Heart right ventricle (tissue), 16 donors: ENCODE measurements around the gene TRMT5. TPM values are rescaled to one million over a fixed set of nuclear protein-coding genes. Genes with fewer than 3 reads are reported as not detected.

Source experiments
- ATAC-seq, 8 donors: fragments of 200-7000 bp; cut with Tn5 transposase; one replicate each; pipeline ENCODE4 v1.9.1; 2020; ENCODE audit warnings: mild to moderate bottlenecking in 8 of 8, moderate library complexity in 8 of 8, moderate number of reproducible peaks in 1 of 8
- DNase-seq, 2 donors: peaks; one replicate each; pipeline ENCODE4 v3.0.0-alpha.2; 2020
- H3K27ac ChIP-seq, 10 donors: fragments of 200-600 bp; sonication (generic) in 2 of 10; one replicate each; pipeline versions ENCODE4 v1.5.0 to v1.8.0; 2020 to 2022; ENCODE audit warnings: mild to moderate bottlenecking in 3 of 10
- H3K27me3 ChIP-seq, 7 donors: fragments of 200-600 bp; one replicate each; pipeline ENCODE4 v1.8.0; 2021 to 2022; ENCODE audit warnings: mild to moderate bottlenecking in 2 of 7
- H3K36me3 ChIP-seq, 9 donors: fragments of 200-600 bp; sonication (generic) in 1 of 9; one replicate each; pipeline versions ENCODE4 v1.5.0 to v1.8.0; 2020 to 2022; ENCODE audit warnings: mild to moderate bottlenecking in 2 of 9
- H3K4me1 ChIP-seq, 9 donors: fragments of 200-600 bp; sonication (generic) in 1 of 9; one replicate each; pipeline versions ENCODE4 v1.5.0 to v1.8.0; 2020 to 2022; ENCODE audit warnings: mild to moderate bottlenecking in 4 of 9
- H3K4me3 ChIP-seq, 10 donors: fragments of 200-600 bp; sonication (generic) in 2 of 10; one replicate each; pipeline versions ENCODE4 v1.5.0 to v1.8.0; 2020 to 2022; ENCODE audit warnings: mild to moderate bottlenecking in 7 of 10, moderate library complexity in 2 of 10
- H3K9me3 ChIP-seq, 11 donors: fragments of 200-600 bp in 10 of 11; sonication (generic) in 2 of 11; one replicate each; pipeline versions ENCODE4 v1.5.0 to v1.8.0; 2013 to 2022; ENCODE audit warnings: mild to moderate bottlenecking in 2 of 11, control low read depth in 1 of 11, moderate library complexity in 1 of 11
- CTCF ChIP-seq, 9 donors: fragments of 200-600 bp; sonication (generic) in 2 of 9; IDR thresholded peaks; one replicate each; pipeline versions ENCODE4 v1.5.0 to v1.8.0; 2021 to 2022; ENCODE audit warnings: antibody characterized with exemption in 9 of 9, mild to moderate bottlenecking in 5 of 9, moderate library complexity in 1 of 9
- WGBS, 2 donors: extraction: QIAGEN DNeasy Blood & Tissue Kit; methylation state at CpG; one replicate each; pipeline ENCODE4 v1.1.7; 2013; ENCODE audit warnings: inconsistent platforms in 1 of 2; 5-methylcytosine and 5-hydroxymethylcytosine counted together
- intact Hi-C, 10 donors: fragments of 100-400 bp; cut with DNase I; formaldehyde crosslinking; loops; one replicate each; pipeline versions ENCODE4 v1.11.1 to v1.14.2; 2022
- polyA plus RNA-seq, 2 donors: library from polyadenylated mRNA; stranded (reverse); fragments of 200-250 nt; gene quantifications; one replicate each; pipeline ENCODE4 v1.2.3, GENCODE V29; 2013
- total RNA-seq, 10 donors: library from RNA; stranded (reverse); fragmentation: NEBNext Ultra II Directional in 3 of 10; extraction: Animal tissue kit (Norgen Biotek cat#: 25700) in 3 of 10; gene quantifications; one replicate each; pipeline versions ENCODE4 v1.2.1 to v1.2.4, GENCODE V29; 2021 to 2023
- donor health status: Arrhythmogenic right ventricular cardiomyopathy.
- donor health status: ischemic (EF 13 %, LVEDD 7.1; RV severe dilation, severe dysfunction).
- donor health status: healthy with polysubstance abuse.
- donor health status: DM: no; HTN: yes; CAD: no.
- donor health status: DM: no; HTN: no; CAD: no.
- donor health status: ischemic (EF 25% LVEDD 6.9; RV normal size, moderate dysfunction).
- donor health status: ischemic (EF 25% LVEDD 5.7; RV mildly dilated, moderate dysfunction).
- donor health status: healthy.
- donor health status: DM: yes; HTN: yes; CAD: no.
- donor health status: Ischemic cardiomyopathy.
- donor health status: ischemic (EF 35%, LVEDD 5.7; RV mildly dilated, moderate dysfunction).
- donor health status: nonischemic (EF 11% LVEDD 7.7; RV severe dilation, severe dysfunction).
- donor health status: DM: yes; HTN: yes; CAD: no.
- donor health status: PGD.
- donor health status: ischemic (EF 29% LVEDD 5.4; RV normal size, mild dysfunction).
- donor health status: nonischemic (EF 23%, LVEDD 6.1; RV moderate dilation, normal function).

Gene TRMT5
- total and polyA plus RNA-seq, 12 donors, result 2.0 to 8.9 (median 6.6) TPM

- Histone ChIP-seq H3K27me3 (no peaks in the 10 kb centered on the region), H3K9me3 (no peaks in the 10 kb centered on the region), H3K4me1 (no peaks in the 10 kb centered on the region), H3K36me3 (peaks cover 0 to 57% (median 7%) of the 10 kb centered on the region in 9 donors), H3K27ac (no peak overlapping the region), H3K4me3 (no peak overlapping the region)
- DNase-seq (no peak), ATAC-seq (no peak)
- 98% methylated on average over 15 of the region's 15 CpGs for WGBS, 2 donors
- no peak for TF ChIP-seq CTCF (IDR thresholded peaks at IDR 0.05)
- intact Hi-C loops, result no loop called here
Observed at GRCh38 chr14:60972295-60972694, 8.6 kb downstream of the TRMT5 start.

- H3K27ac ChIP-seq, result no peak overlapping the region
- no peaks in the 10 kb centered on the region for H3K4me1 ChIP-seq
Observed at GRCh38 chr14:60971271-60971670, 9.6 kb downstream of the TRMT5 start.

GRCh38 chr14:60970146-60970545 lies 10.7 kb downstream of the TRMT5 start:
- DNase-seq, result no peak
- ATAC-seq, result no peak
- no peaks in the 10 kb centered on the region for H3K9me3 ChIP-seq
- H3K27me3 ChIP-seq, result no peaks in the 10 kb centered on the region
- no peak overlapping the region for H3K27ac ChIP-seq
- intact Hi-C loops, result no loop called here
- WGBS, 2 donors, result 89 to 91% methylated on average over 2 of the region's 2 CpGs
- no peaks in the 10 kb centered on the region for H3K4me1 ChIP-seq
- H3K36me3 ChIP-seq, result peaks cover 0 to 36% (median 0%) of the 10 kb centered on the region in 9 donors
- no peak overlapping the region for H3K4me3 ChIP-seq
- no peak for TF ChIP-seq CTCF (IDR thresholded peaks at IDR 0.05)

More at GRCh38 chr14:60971271-60971670, 9.6 kb downstream of the TRMT5 start:
- no peaks in the 10 kb centered on the region for H3K27me3 ChIP-seq
- peaks cover 0 to 47% (median 7%) of the 10 kb centered on the region in 9 donors for H3K36me3 ChIP-seq
- DNase-seq (no peak), ATAC-seq (no peak)
- TF ChIP-seq CTCF (IDR thresholded peaks at IDR 0.05), result no peak
- 43 to 45% methylated on average over 2 of the region's 2 CpGs for WGBS, 2 donors
- H3K4me3 ChIP-seq, result no peak overlapping the region
- intact Hi-C loops, result no loop called here
- H3K9me3 ChIP-seq, result no peaks in the 10 kb centered on the region

- no peak for DNase-seq
- H3K9me3 ChIP-seq, result no peaks in the 10 kb centered on the region
- no peaks in the 10 kb centered on the region for H3K27me3 ChIP-seq
- H3K36me3 ChIP-seq, result peaks cover 0 to 21% (median 0%) of the 10 kb centered on the region in 9 donors
- intact Hi-C loops, result no loop called here
- no peak for ATAC-seq
- no peak overlapping the region for H3K27ac ChIP-seq
- no peak overlapping the region for H3K4me3 ChIP-seq
- H3K4me1 ChIP-seq, result no peaks in the 10 kb centered on the region
- no peak for TF ChIP-seq CTCF (IDR thresholded peaks at IDR 0.05)
Observed at GRCh38 chr14:60968671-60969070, 12.2 kb downstream of the TRMT5 start.
